ENCODE data around the gene RNF183.
"Not testable (repeated sequence)": the region's sequence is repeated elsewhere in the genome, so short reads cannot be mapped to it uniquely, and the experiment has no call there.

Gene RNF183

GRCh38 chr9:113269871-113270270 is 33.3 kb downstream of the RNF183 start:
- no peak for DNase-seq

GRCh38 chr9:113269355-113269754 is 33.8 kb downstream of the RNF183 start:
- no peak for DNase-seq

- DNase-seq: no peak
These were observed 35.1 kb downstream of the RNF183 start for GRCh38 chr9:113267911-113268566.

- no peak for DNase-seq
These were observed 37.0 kb downstream of the RNF183 start for GRCh38 chr9:113266174-113266573.

- DNase-seq: no peak
These were observed 41.1 kb downstream of the RNF183 start for GRCh38 chr9:113261917-113262671.

- no peak for DNase-seq
These were observed 44.9 kb downstream of the RNF183 start for GRCh38 chr9:113258282-113258681.

GRCh38 chr9:113257863-113258262 is 45.3 kb downstream of the RNF183 start:
- DNase-seq: no peak

- no peak for DNase-seq
These were observed 47.7 kb downstream of the RNF183 start for GRCh38 chr9:113255438-113255837.

GRCh38 chr9:113254991-113255390 is 48.2 kb downstream of the RNF183 start:
- no peak for DNase-seq

GRCh38 chr9:113250807-113251206 is 52.4 kb downstream of the RNF183 start:
- DNase-seq: no peak

GRCh38 chr9:113249661-113250060 is 53.5 kb downstream of the RNF183 start:
- not testable (repeated sequence) for DNase-seq

GRCh38 chr9:113247640-113248039 is 55.5 kb downstream of the RNF183 start:
- no peak for DNase-seq
